ENCODE data around the gene PRKAR2A. TPM values are rescaled to one million over a fixed set of nuclear protein-coding genes. Genes with fewer than 3 reads are reported as not detected.
"Not testable (repeated sequence)": the region's sequence is repeated elsewhere in the genome, so short reads cannot be mapped to it uniquely, and the experiment has no call there.

PRKAR2A gene
- total RNA-seq, 6 experiments from 2014 or later, result 60.6 to 72.7 (median 68.2) TPM

GRCh38 chr3:48845170-48845569, 2.5 kb downstream of the PRKAR2A start:
- no peak for TF ChIP-seq CTCF (IDR thresholded peaks at IDR 0.05)
- H3K9me3 Mint-ChIP-seq, result no peaks in the 10 kb centered on the region
- peaks cover 7% of the 10 kb centered on the region for H3K36me3 Mint-ChIP-seq (ENCODE audit: low read depth)
- H3K27me3 Mint-ChIP-seq (ENCODE audit: insufficient read depth), result no peaks in the 10 kb centered on the region
- peaks cover 21% of the 10 kb centered on the region for H3K4me1 Mint-ChIP-seq (ENCODE audit: low read depth)
- peak overlapping the region; percentile 60 for H3K4me3 Mint-ChIP-seq
- DNase-seq, result no peak
- H3K27ac Mint-ChIP-seq, result peak overlapping the region; percentile 27; the same call in 1 of the 2 replicates

GRCh38 chr3:48837163-48837562, 10.5 kb downstream of the PRKAR2A start:
- DNase-seq, result no peak
- H3K27me3 Mint-ChIP-seq (ENCODE audit: insufficient read depth), result no peaks in the 10 kb centered on the region; the same call in 1 of the 2 replicates
- H3K27ac Mint-ChIP-seq, result no peak overlapping the region
- H3K4me1 Mint-ChIP-seq (ENCODE audit: low read depth), result no peaks in the 10 kb centered on the region
- H3K4me3 Mint-ChIP-seq, result no peak overlapping the region
- H3K36me3 Mint-ChIP-seq (ENCODE audit: low read depth), result peaks cover 14% of the 10 kb centered on the region
- H3K9me3 Mint-ChIP-seq, result no peaks in the 10 kb centered on the region
- TF ChIP-seq CTCF (IDR thresholded peaks at IDR 0.05), result no peak

GRCh38 chr3:48835650-48836366, 11.9 kb downstream of the PRKAR2A start:
- no peak for DNase-seq

GRCh38 chr3:48832684-48833083, 15.0 kb downstream of the PRKAR2A start:
- Mint-ChIP-seq H3K36me3 (ENCODE audit: low read depth) (peaks cover 14% of the 10 kb centered on the region), H3K9me3 (no peaks in the 10 kb centered on the region), H3K27ac (no peak overlapping the region), H3K4me1 (ENCODE audit: low read depth) (no peaks in the 10 kb centered on the region), H3K27me3 (ENCODE audit: insufficient read depth) (no peaks in the 10 kb centered on the region; the same call in 1 of the 2 replicates), H3K4me3 (no peak overlapping the region)
- no peak for DNase-seq
- no peak for TF ChIP-seq CTCF (IDR thresholded peaks at IDR 0.05)

More at GRCh38 chr3:48835650-48836366, 11.9 kb downstream of the PRKAR2A start:
- H3K4me1 Mint-ChIP-seq (ENCODE audit: low read depth), result no peaks in the 10 kb centered on the region
- no peaks in the 10 kb centered on the region for H3K9me3 Mint-ChIP-seq
- no peak overlapping the region for H3K27ac Mint-ChIP-seq
- peaks cover 14% of the 10 kb centered on the region for H3K36me3 Mint-ChIP-seq (ENCODE audit: low read depth)
- H3K27me3 Mint-ChIP-seq (ENCODE audit: insufficient read depth), result no peaks in the 10 kb centered on the region; the same call in 1 of the 2 replicates
- no peak for TF ChIP-seq CTCF (IDR thresholded peaks at IDR 0.05)
- no peak overlapping the region for H3K4me3 Mint-ChIP-seq

- peaks cover 11% of the 10 kb centered on the region for H3K36me3 Mint-ChIP-seq (ENCODE audit: low read depth)
- no peak for TF ChIP-seq CTCF (IDR thresholded peaks at IDR 0.05)
- H3K9me3 Mint-ChIP-seq, result no peaks in the 10 kb centered on the region
- peaks cover 18% of the 10 kb centered on the region for H3K4me1 Mint-ChIP-seq (ENCODE audit: low read depth)
- no peak overlapping the region for H3K4me3 Mint-ChIP-seq
- H3K27me3 Mint-ChIP-seq (ENCODE audit: insufficient read depth), result no peaks in the 10 kb centered on the region
- no peak for DNase-seq
- H3K27ac Mint-ChIP-seq, result no peak overlapping the region
Observed at GRCh38 chr3:48830715-48831114, 17.0 kb downstream of the PRKAR2A start.

GRCh38 chr3:48829525-48829924, 18.1 kb downstream of the PRKAR2A start:
- H3K27ac Mint-ChIP-seq; H3K9me3 Mint-ChIP-seq; DNase-seq; H3K4me3 Mint-ChIP-seq; H3K36me3 Mint-ChIP-seq (ENCODE audit: low read depth); H3K27me3 Mint-ChIP-seq (ENCODE audit: insufficient read depth): not testable (repeated sequence)
- peaks cover 18% of the 10 kb centered on the region for H3K4me1 Mint-ChIP-seq (ENCODE audit: low read depth)

- H3K4me1 Mint-ChIP-seq (ENCODE audit: low read depth), result peaks cover 18% of the 10 kb centered on the region
- not testable (repeated sequence) for H3K4me3 Mint-ChIP-seq; H3K9me3 Mint-ChIP-seq; H3K36me3 Mint-ChIP-seq (ENCODE audit: low read depth); H3K27me3 Mint-ChIP-seq (ENCODE audit: insufficient read depth); DNase-seq; H3K27ac Mint-ChIP-seq
Observed at GRCh38 chr3:48827874-48828273, 19.8 kb downstream of the PRKAR2A start.

All from HFFc6 (cell line).